ENCODE data around the gene TMEM108. TPM values are rescaled to one million over a fixed set of nuclear protein-coding genes. Genes with fewer than 3 reads are reported as not detected.

TMEM108 gene
- total and polyA plus RNA-seq, 3 donors from 2014 or later: 13.9 to 44.3 (median 16.1) TPM

- no peaks in the 10 kb centered on the region for H3K27me3 ChIP-seq
- H3K27ac ChIP-seq: no peak overlapping the region
- no peak overlapping the region for H3K4me3 ChIP-seq
- no peaks in the 10 kb centered on the region for H3K4me1 ChIP-seq
- peak; percentile 81 for DNase-seq
- 30 to 38% methylated on average over 6 of the region's 6 CpGs for WGBS, 2 donors
- intact Hi-C loops (cut with DNase I; ENCODE audit: low total_unique reads): no loop called here
- H3K36me3 ChIP-seq (ENCODE audit: low read depth, missing control alignments): no peaks in the 10 kb centered on the region
- TF ChIP-seq, protein P1, sequence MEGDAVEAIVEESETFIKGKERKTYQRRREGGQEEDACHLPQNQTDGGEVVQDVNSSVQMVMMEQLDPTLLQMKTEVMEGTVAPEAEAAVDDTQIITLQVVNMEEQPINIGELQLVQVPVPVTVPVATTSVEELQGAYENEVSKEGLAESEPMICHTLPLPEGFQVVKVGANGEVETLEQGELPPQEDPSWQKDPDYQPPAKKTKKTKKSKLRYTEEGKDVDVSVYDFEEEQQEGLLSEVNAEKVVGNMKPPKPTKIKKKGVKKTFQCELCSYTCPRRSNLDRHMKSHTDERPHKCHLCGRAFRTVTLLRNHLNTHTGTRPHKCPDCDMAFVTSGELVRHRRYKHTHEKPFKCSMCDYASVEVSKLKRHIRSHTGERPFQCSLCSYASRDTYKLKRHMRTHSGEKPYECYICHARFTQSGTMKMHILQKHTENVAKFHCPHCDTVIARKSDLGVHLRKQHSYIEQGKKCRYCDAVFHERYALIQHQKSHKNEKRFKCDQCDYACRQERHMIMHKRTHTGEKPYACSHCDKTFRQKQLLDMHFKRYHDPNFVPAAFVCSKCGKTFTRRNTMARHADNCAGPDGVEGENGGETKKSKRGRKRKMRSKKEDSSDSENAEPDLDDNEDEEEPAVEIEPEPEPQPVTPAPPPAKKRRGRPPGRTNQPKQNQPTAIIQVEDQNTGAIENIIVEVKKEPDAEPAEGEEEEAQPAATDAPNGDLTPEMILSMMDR (IDR thresholded peaks at IDR 0.05): peak; percentile 36 to 61 (median 53)
- no peak for TF ChIP-seq POLR2A (IDR thresholded peaks at IDR 0.05)
- no peaks in the 10 kb centered on the region for H3K9me3 ChIP-seq
Measured at GRCh38 chr3:133040696-133041523, 2.7 kb downstream of the TMEM108 start.

DNA sequence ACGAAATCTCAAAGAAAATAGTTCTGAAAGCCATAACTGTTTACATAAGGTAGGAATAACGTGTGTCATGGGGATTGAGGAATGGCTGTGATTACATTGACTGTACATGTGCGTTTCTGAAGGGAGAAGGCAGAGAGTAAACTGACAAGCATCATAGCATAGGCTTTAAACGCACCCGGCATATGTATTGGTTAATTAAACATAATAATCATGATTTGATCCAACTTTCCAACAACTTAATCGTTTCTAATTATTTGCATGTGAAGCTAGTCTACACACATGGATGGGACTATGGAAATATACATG lies 3.3 kb downstream of the TMEM108 start:
- Histone ChIP-seq H3K4me3 (no peak overlapping the region), H3K4me1 (no peaks in the 10 kb centered on the region), H3K27ac (no peak overlapping the region), H3K27me3 (no peaks in the 10 kb centered on the region), H3K9me3 (no peaks in the 10 kb centered on the region), H3K36me3 (ENCODE audit: low read depth, missing control alignments) (no peaks in the 10 kb centered on the region)
- TF ChIP-seq, protein P1 (IDR thresholded peaks at IDR 0.05): no peak
- TF ChIP-seq POLR2A (IDR thresholded peaks at IDR 0.05): no peak
- DNase-seq: no peak
- intact Hi-C loops (cut with DNase I; ENCODE audit: low total_unique reads): no loop called here
- 44 to 53% methylated on average over 6 of the region's 6 CpGs for WGBS, 2 donors

- H3K4me3 ChIP-seq: no peak overlapping the region
- intact Hi-C loops (cut with DNase I; ENCODE audit: low total_unique reads): no loop called here
- no peak for TF ChIP-seq POLR2A (IDR thresholded peaks at IDR 0.05)
- TF ChIP-seq, protein P1 (IDR thresholded peaks at IDR 0.05): no peak
- H3K4me1 ChIP-seq: no peaks in the 10 kb centered on the region
- no peaks in the 10 kb centered on the region for H3K36me3 ChIP-seq (ENCODE audit: low read depth, missing control alignments)
- DNase-seq: peak; percentile 21
- H3K9me3 ChIP-seq: no peaks in the 10 kb centered on the region
- H3K27me3 ChIP-seq: no peaks in the 10 kb centered on the region
- WGBS, 2 donors: 51 to 57% methylated on average over 1 of the region's 1 CpG
- H3K27ac ChIP-seq: no peak overlapping the region
Measured at GRCh38 chr3:133042778-133043177, 4.6 kb downstream of the TMEM108 start.

DNA sequence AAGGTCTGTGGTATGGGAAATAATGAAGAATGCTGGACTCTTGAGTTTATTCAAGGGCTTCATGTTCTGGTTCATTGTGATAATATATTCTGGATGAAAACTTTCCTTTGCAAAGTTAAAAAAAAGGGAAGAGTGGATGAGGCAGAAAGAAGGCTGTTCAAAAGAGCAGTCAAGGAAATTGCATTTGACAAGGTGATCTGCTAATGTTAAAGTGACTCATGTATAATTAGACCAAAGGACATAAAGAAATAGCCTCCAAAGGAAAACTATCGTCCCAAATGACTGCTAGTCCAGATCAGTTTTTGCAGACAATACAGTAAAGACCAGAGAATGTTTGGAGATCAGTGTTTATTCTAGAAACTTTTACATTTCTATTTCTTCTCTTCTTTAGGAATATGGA lies 9.8 kb downstream of the TMEM108 start:
- WGBS, 2 donors: 80 to 93% methylated on average over 1 of the region's 1 CpG

More for the DNA sequence above, 9.8 kb downstream of the TMEM108 start:
- H3K4me1 ChIP-seq: no peaks in the 10 kb centered on the region
- H3K27me3 ChIP-seq: no peaks in the 10 kb centered on the region
- TF ChIP-seq, protein P1 (IDR thresholded peaks at IDR 0.05): no peak
- no peak for TF ChIP-seq POLR2A (IDR thresholded peaks at IDR 0.05)
- no peak overlapping the region for H3K27ac ChIP-seq
- no peak for DNase-seq
- no peaks in the 10 kb centered on the region for H3K36me3 ChIP-seq (ENCODE audit: low read depth, missing control alignments)
- H3K4me3 ChIP-seq: no peak overlapping the region
- no peaks in the 10 kb centered on the region for H3K9me3 ChIP-seq
- intact Hi-C loops (cut with DNase I; ENCODE audit: low total_unique reads): no loop called here
